ENCODE measurements around the gene CPT1A. TPM values are rescaled to one million over a fixed set of nuclear protein-coding genes. Genes with fewer than 3 reads are reported as not detected.

The CPT1A gene
- polyA plus RNA-seq, 2 donors: 8.4 to 13.8 TPM

DNA sequence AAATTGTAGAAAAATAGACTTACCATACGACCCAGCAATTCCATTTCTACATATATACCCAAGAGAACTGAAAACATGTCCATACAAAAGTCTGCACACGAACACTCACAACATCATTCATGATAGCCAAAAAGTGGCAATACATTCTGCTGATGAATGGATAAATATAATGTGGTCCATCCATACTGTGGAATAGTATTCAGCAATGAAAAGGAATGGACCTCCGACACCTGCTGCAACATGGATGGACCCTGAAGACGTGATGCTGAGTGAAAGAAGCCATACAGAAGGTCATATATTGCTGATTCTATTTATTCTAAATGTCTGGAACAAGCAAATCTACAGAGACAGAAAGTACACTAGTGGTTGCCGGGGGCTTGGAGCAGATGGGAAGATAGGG lies 19.2 kb downstream of the CPT1A start:
- H3K4me1 ChIP-seq (ENCODE audit: control insufficient read depth in 2 of 2, insufficient read depth in 2 of 2, low read length in 1 of 2): peaks cover 8 to 11% of the 10 kb centered on the region in 2 donors
- 91 to 95% methylated on average over 5 of the region's 5 CpGs for WGBS, 2 donors

DNA sequence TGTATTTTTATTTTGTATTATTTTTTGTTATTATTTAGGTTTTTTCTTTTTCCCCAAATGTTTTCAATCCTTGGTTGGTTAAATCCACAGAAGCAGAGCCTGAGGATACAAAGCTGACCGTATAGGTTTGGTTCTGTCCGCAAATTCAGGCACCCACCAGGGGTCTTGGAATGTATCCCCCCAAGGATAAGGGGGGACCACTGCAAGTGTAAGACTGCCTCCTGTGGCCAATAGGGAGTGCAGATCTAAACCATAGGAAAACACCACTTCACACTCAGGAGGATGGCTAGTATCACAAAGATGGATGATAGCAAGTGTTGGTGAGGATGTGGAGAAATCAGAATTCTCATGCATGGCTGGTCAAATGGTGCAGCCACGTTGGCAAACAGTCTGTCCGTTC lies 20.0 kb downstream of the CPT1A start:
- no peaks in the 10 kb centered on the region for H3K36me3 ChIP-seq (ENCODE audit: control insufficient read depth in 2 of 2, insufficient read depth in 2 of 2, low read length in 1 of 2)

More for the DNA sequence above, 19.2 kb downstream of the CPT1A start:
- no peak overlapping the region for H3K4me3 ChIP-seq (ENCODE audit: low read depth in 1 of 2, low read length in 2 of 2)
- no peaks in the 10 kb centered on the region for H3K36me3 ChIP-seq (ENCODE audit: control insufficient read depth in 2 of 2, insufficient read depth in 2 of 2, low read length in 1 of 2)
- H3K27ac ChIP-seq (ENCODE audit: low read depth in 2 of 2, low read length in 1 of 2): no peak overlapping the region
- H3K9me3 ChIP-seq (ENCODE audit: control insufficient read depth in 2 of 2, insufficient read depth in 1 of 2, low read depth in 1 of 2, low read length in 1 of 2): no peaks in the 10 kb centered on the region
- no peaks in the 10 kb centered on the region for H3K27me3 ChIP-seq (ENCODE audit: control insufficient read depth in 1 of 2, insufficient read depth in 2 of 2, low read length in 2 of 2)

GRCh38 chr11:68819362-68819761 lies 22.4 kb downstream of the CPT1A start:
- H3K36me3 ChIP-seq (ENCODE audit: control insufficient read depth in 2 of 2, insufficient read depth in 2 of 2, low read length in 1 of 2): peaks cover 0 to 4% of the 10 kb centered on the region in 2 donors
- H3K27ac ChIP-seq (ENCODE audit: low read depth in 2 of 2, low read length in 1 of 2): no peak overlapping the region
- 73 to 77% methylated on average over 10 of the region's 10 CpGs for WGBS, 2 donors

More for the DNA sequence above, 20.0 kb downstream of the CPT1A start:
- Histone ChIP-seq H3K4me1 (ENCODE audit: control insufficient read depth in 2 of 2, insufficient read depth in 2 of 2, low read length in 1 of 2) (peaks cover 11 to 17% of the 10 kb centered on the region in 2 donors), H3K9me3 (ENCODE audit: control insufficient read depth in 2 of 2, insufficient read depth in 1 of 2, low read depth in 1 of 2, low read length in 1 of 2) (no peaks in the 10 kb centered on the region), H3K4me3 (ENCODE audit: low read depth in 1 of 2, low read length in 2 of 2) (no peak overlapping the region), H3K27me3 (ENCODE audit: control insufficient read depth in 1 of 2, insufficient read depth in 2 of 2, low read length in 2 of 2) (no peaks in the 10 kb centered on the region), H3K27ac (ENCODE audit: low read depth in 2 of 2, low read length in 1 of 2) (no peak overlapping the region)
- WGBS, 2 donors: 57 to 63% methylated on average over 4 of the region's 4 CpGs

GRCh38 chr11:68818181-68818580 lies 23.5 kb downstream of the CPT1A start:
- peak overlapping the region; percentile 11 to 44 for H3K27ac ChIP-seq (ENCODE audit: low read depth in 2 of 2, low read length in 1 of 2)
- H3K27me3 ChIP-seq (ENCODE audit: control insufficient read depth in 1 of 2, insufficient read depth in 2 of 2, low read length in 2 of 2): no peaks in the 10 kb centered on the region
- 47 to 57% methylated on average over 7 of the region's 7 CpGs for WGBS, 2 donors
- no peak overlapping the region for H3K4me3 ChIP-seq (ENCODE audit: low read depth in 1 of 2, low read length in 2 of 2)
- H3K4me1 ChIP-seq (ENCODE audit: control insufficient read depth in 2 of 2, insufficient read depth in 2 of 2, low read length in 1 of 2): peaks cover 8 to 17% of the 10 kb centered on the region in 2 donors
- H3K36me3 ChIP-seq (ENCODE audit: control insufficient read depth in 2 of 2, insufficient read depth in 2 of 2, low read length in 1 of 2): peaks cover 2 to 4% of the 10 kb centered on the region in 2 donors
- no peaks in the 10 kb centered on the region for H3K9me3 ChIP-seq (ENCODE audit: control insufficient read depth in 2 of 2, insufficient read depth in 1 of 2, low read depth in 1 of 2, low read length in 1 of 2)

More at GRCh38 chr11:68819362-68819761, 22.4 kb downstream of the CPT1A start:
- Histone ChIP-seq H3K27me3 (ENCODE audit: control insufficient read depth in 1 of 2, insufficient read depth in 2 of 2, low read length in 2 of 2) (no peaks in the 10 kb centered on the region), H3K4me1 (ENCODE audit: control insufficient read depth in 2 of 2, insufficient read depth in 2 of 2, low read length in 1 of 2) (peaks cover 8 to 17% of the 10 kb centered on the region in 2 donors), H3K4me3 (ENCODE audit: low read depth in 1 of 2, low read length in 2 of 2) (no peak overlapping the region), H3K9me3 (ENCODE audit: control insufficient read depth in 2 of 2, insufficient read depth in 1 of 2, low read depth in 1 of 2, low read length in 1 of 2) (no peaks in the 10 kb centered on the region)

- Histone ChIP-seq H3K4me1 (ENCODE audit: control insufficient read depth in 2 of 2, insufficient read depth in 2 of 2, low read length in 1 of 2) (peaks cover 8 to 17% of the 10 kb centered on the region in 2 donors), H3K27me3 (ENCODE audit: control insufficient read depth in 1 of 2, insufficient read depth in 2 of 2, low read length in 2 of 2) (no peaks in the 10 kb centered on the region), H3K36me3 (ENCODE audit: control insufficient read depth in 2 of 2, insufficient read depth in 2 of 2, low read length in 1 of 2) (peaks cover 4% of the 10 kb centered on the region in 2 donors), H3K4me3 (ENCODE audit: low read depth in 1 of 2, low read length in 2 of 2) (no peak overlapping the region), H3K9me3 (ENCODE audit: control insufficient read depth in 2 of 2, insufficient read depth in 1 of 2, low read depth in 1 of 2, low read length in 1 of 2) (no peaks in the 10 kb centered on the region), H3K27ac (ENCODE audit: low read depth in 2 of 2, low read length in 1 of 2) (no peak overlapping the region)
- WGBS, 2 donors: 85 to 87% methylated on average over 4 of the region's 4 CpGs
Measured at GRCh38 chr11:68817554-68817953, 24.2 kb downstream of the CPT1A start.

GRCh38 chr11:68816917-68817419 lies 24.7 kb downstream of the CPT1A start:
- H3K4me1 ChIP-seq (ENCODE audit: control insufficient read depth in 2 of 2, insufficient read depth in 2 of 2, low read length in 1 of 2): peaks cover 8 to 17% of the 10 kb centered on the region in 2 donors
- H3K36me3 ChIP-seq (ENCODE audit: control insufficient read depth in 2 of 2, insufficient read depth in 2 of 2, low read length in 1 of 2): peaks cover 4 to 8% of the 10 kb centered on the region in 2 donors
- no peaks in the 10 kb centered on the region for H3K27me3 ChIP-seq (ENCODE audit: control insufficient read depth in 1 of 2, insufficient read depth in 2 of 2, low read length in 2 of 2)
- H3K27ac ChIP-seq (ENCODE audit: low read depth in 2 of 2, low read length in 1 of 2): no peak overlapping the region
- H3K4me3 ChIP-seq (ENCODE audit: low read depth in 1 of 2, low read length in 2 of 2): no peak overlapping the region
- no peaks in the 10 kb centered on the region for H3K9me3 ChIP-seq (ENCODE audit: control insufficient read depth in 2 of 2, insufficient read depth in 1 of 2, low read depth in 1 of 2, low read length in 1 of 2)
- WGBS, 2 donors: 55 to 62% methylated on average over 6 to 7 of the region's 7 CpGs

DNA sequence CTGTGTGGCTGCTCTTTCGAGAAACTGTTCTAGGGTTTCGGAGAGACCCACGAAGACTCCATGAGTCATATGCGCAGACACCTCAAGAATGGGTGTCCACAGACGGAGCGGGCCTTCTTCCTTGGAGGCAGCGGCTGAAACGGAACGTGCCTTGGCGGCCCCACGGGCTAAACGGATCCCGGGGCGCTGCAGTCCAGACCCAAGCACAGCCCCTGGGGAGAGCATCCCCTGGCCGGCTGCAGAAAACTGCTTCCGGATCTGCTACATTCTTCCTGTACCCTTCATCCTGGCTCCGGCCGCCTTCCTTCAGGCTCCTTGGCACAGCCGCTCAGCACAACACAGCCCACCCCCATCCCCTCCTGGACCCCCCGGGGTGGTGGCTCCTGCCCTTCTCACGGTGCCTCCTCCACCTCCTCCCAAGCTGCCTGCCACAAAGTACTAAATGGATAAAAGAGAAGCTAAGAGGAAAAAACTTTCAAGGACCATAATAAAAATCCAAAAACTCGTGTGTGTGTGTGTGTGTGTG lies 25.4 kb downstream of the CPT1A start:
- Histone ChIP-seq H3K27ac (ENCODE audit: low read depth in 2 of 2, low read length in 1 of 2) (no peak overlapping the region), H3K4me1 (ENCODE audit: control insufficient read depth in 2 of 2, insufficient read depth in 2 of 2, low read length in 1 of 2) (peaks cover 8 to 17% of the 10 kb centered on the region in 2 donors), H3K4me3 (ENCODE audit: low read depth in 1 of 2, low read length in 2 of 2) (no peak overlapping the region), H3K36me3 (ENCODE audit: control insufficient read depth in 2 of 2, insufficient read depth in 2 of 2, low read length in 1 of 2) (peaks cover 4 to 12% of the 10 kb centered on the region in 2 donors), H3K27me3 (ENCODE audit: control insufficient read depth in 1 of 2, insufficient read depth in 2 of 2, low read length in 2 of 2) (no peaks in the 10 kb centered on the region), H3K9me3 (ENCODE audit: control insufficient read depth in 2 of 2, insufficient read depth in 1 of 2, low read depth in 1 of 2, low read length in 1 of 2) (no peaks in the 10 kb centered on the region)
- WGBS, 2 donors: 86 to 88% methylated on average over 22 of the region's 22 CpGs

DNA sequence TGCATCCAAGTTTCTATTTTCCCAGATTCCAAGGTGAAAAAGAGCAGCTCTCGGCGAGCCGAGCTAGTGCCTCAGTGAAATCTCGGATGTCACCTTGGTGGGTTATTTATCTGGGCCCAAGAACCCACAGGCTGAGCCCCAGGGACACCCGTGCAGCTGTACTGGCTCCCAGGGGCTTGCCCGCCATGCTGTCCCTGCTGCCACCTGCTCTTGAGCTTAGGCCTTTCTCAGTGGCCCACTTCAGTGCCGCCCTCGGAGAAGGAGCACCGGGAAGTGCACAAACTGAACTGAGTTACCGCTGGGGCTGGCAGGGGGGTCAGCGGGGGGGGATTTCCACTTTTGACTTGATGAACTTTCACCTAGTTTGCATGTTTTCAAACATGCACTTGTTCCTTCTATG lies 27.9 kb downstream of the CPT1A start:
- Histone ChIP-seq H3K27me3 (ENCODE audit: control insufficient read depth in 1 of 2, insufficient read depth in 2 of 2, low read length in 2 of 2) (no peaks in the 10 kb centered on the region), H3K9me3 (ENCODE audit: control insufficient read depth in 2 of 2, insufficient read depth in 1 of 2, low read depth in 1 of 2, low read length in 1 of 2) (no peaks in the 10 kb centered on the region), H3K4me3 (ENCODE audit: low read depth in 1 of 2, low read length in 2 of 2) (no peak overlapping the region), H3K36me3 (ENCODE audit: control insufficient read depth in 2 of 2, insufficient read depth in 2 of 2, low read length in 1 of 2) (peaks cover 4 to 14% of the 10 kb centered on the region in 2 donors), H3K27ac (ENCODE audit: low read depth in 2 of 2, low read length in 1 of 2) (no peak overlapping the region), H3K4me1 (ENCODE audit: control insufficient read depth in 2 of 2, insufficient read depth in 2 of 2, low read length in 1 of 2) (peaks cover 8 to 17% of the 10 kb centered on the region in 2 donors)
- WGBS, 2 donors: 92 to 94% methylated on average over 11 of the region's 11 CpGs

- WGBS, 2 donors: 64 to 71% methylated on average over 15 of the region's 15 CpGs
- no peak overlapping the region for H3K4me3 ChIP-seq (ENCODE audit: low read depth in 1 of 2, low read length in 2 of 2)
- no peaks in the 10 kb centered on the region for H3K27me3 ChIP-seq (ENCODE audit: control insufficient read depth in 1 of 2, insufficient read depth in 2 of 2, low read length in 2 of 2)
- peaks cover 3 to 9% of the 10 kb centered on the region in 2 donors for H3K4me1 ChIP-seq (ENCODE audit: control insufficient read depth in 2 of 2, insufficient read depth in 2 of 2, low read length in 1 of 2)
- peaks cover 4 to 18% of the 10 kb centered on the region in 2 donors for H3K36me3 ChIP-seq (ENCODE audit: control insufficient read depth in 2 of 2, insufficient read depth in 2 of 2, low read length in 1 of 2)
- no peak overlapping the region for H3K27ac ChIP-seq (ENCODE audit: low read depth in 2 of 2, low read length in 1 of 2)
- H3K9me3 ChIP-seq (ENCODE audit: control insufficient read depth in 2 of 2, insufficient read depth in 1 of 2, low read depth in 1 of 2, low read length in 1 of 2): no peaks in the 10 kb centered on the region
Measured at GRCh38 chr11:68812526-68812925, 29.2 kb downstream of the CPT1A start.

DNA sequence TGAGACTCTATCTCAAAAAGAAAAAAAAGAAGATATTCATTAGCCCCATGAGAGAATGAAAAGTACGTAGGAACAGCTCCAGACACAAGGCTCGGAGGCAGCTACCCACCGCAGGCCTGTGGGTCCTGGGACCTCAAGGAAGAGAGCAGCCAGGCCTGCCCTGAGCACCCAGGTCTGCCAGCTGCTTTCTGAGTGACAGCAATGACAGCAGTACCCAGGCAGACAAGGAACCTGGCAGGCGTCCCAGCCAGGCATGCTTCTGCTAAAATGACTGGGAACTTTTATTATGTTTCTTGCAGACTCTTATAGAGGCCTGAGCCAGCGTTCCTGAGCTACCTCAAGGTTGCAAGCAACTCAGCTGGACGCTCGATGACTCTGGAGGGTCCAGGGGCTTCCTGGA lies 31.6 kb downstream of the CPT1A start:
- 73 to 78% methylated on average over 7 of the region's 7 CpGs for WGBS, 2 donors
- H3K36me3 ChIP-seq (ENCODE audit: control insufficient read depth in 2 of 2, insufficient read depth in 2 of 2, low read length in 1 of 2): peaks cover 4 to 27% of the 10 kb centered on the region in 2 donors
- H3K27me3 ChIP-seq (ENCODE audit: control insufficient read depth in 1 of 2, insufficient read depth in 2 of 2, low read length in 2 of 2): no peaks in the 10 kb centered on the region
- no peaks in the 10 kb centered on the region for H3K9me3 ChIP-seq (ENCODE audit: control insufficient read depth in 2 of 2, insufficient read depth in 1 of 2, low read depth in 1 of 2, low read length in 1 of 2)
- H3K27ac ChIP-seq (ENCODE audit: low read depth in 2 of 2, low read length in 1 of 2): no peak overlapping the region
- H3K4me1 ChIP-seq (ENCODE audit: control insufficient read depth in 2 of 2, insufficient read depth in 2 of 2, low read length in 1 of 2): peaks cover 0 to 6% of the 10 kb centered on the region in 2 donors
- H3K4me3 ChIP-seq (ENCODE audit: low read depth in 1 of 2, low read length in 2 of 2): no peak overlapping the region

Measured in esophagus (tissue), 2 donors.